Parathyroid adenoma (tissue), 2 donors: ENCODE data around the gene DSG2.

Experiments used
- H2AFZ ChIP-seq: fragments of 300-600 bp; sonication (generic); one replicate; pipeline ENCODE4 v1.7.0; 2017; ENCODE audit warnings: antibody characterized with exemption, mild to moderate bottlenecking
- H3K27ac ChIP-seq: fragments of 300-600 bp; sonication (generic); one replicate; pipeline ENCODE4 v1.7.0; 2017
- H3K27me3 ChIP-seq: fragments of 300-600 bp; sonication (generic); one replicate; pipeline ENCODE4 v1.7.0; 2017; ENCODE audit warnings: low read length; ENCODE audit not compliant: control insufficient read depth, insufficient read depth
- H3K36me3 ChIP-seq: fragments of 300-600 bp; sonication (generic); one replicate; pipeline ENCODE4 v1.7.0; 2017; ENCODE audit warnings: low read length; ENCODE audit not compliant: control insufficient read depth, insufficient read depth
- H3K4me1 ChIP-seq: fragments of 300-600 bp; sonication (generic); one replicate; pipeline ENCODE4 v1.7.0; 2017; ENCODE audit warnings: control low read depth
- H3K4me2 ChIP-seq: fragments of 300-600 bp; sonication (generic); one replicate; pipeline ENCODE4 v1.7.0; 2017; ENCODE audit warnings: low read length
- H3K4me3 ChIP-seq: fragments of 300-600 bp; sonication (generic); one replicate; pipeline ENCODE4 v1.7.0; 2017; ENCODE audit warnings: low read depth, low read length
- H3K79me2 ChIP-seq: fragments of 300-600 bp; sonication (generic); one replicate; pipeline ENCODE4 v1.7.0; 2017; ENCODE audit warnings: control low read depth
- H3K9ac ChIP-seq: fragments of 300-600 bp; sonication (generic); one replicate; pipeline ENCODE4 v1.7.0; 2017; ENCODE audit warnings: mild to moderate bottlenecking
- H3K9me3 ChIP-seq: fragments of 300-600 bp; sonication (generic); one replicate; pipeline ENCODE4 v1.7.0; 2017; ENCODE audit warnings: low read length; ENCODE audit not compliant: control insufficient read depth
- TF ChIP-seq, protein P1 (sequence below): fragments of 300-600 bp; sonication (generic); IDR thresholded peaks from one replicate; pipeline ENCODE4 v1.7.0; 2017; ENCODE audit warnings: antibody characterized with exemption, mild to moderate bottlenecking
- donor health status: primary hyperparathyroidism.

Gene DSG2

GRCh38 chr18:31486165-31486564 lies 11.8 kb upstream of the DSG2 start:
- no peak overlapping the region for H3K4me3 ChIP-seq
- no peaks in the 10 kb centered on the region for H3K9me3 ChIP-seq
- H3K4me2 ChIP-seq: no peak overlapping the region
- H2AFZ ChIP-seq: no peak overlapping the region
- H3K27me3 ChIP-seq: no peaks in the 10 kb centered on the region
- H3K79me2 ChIP-seq: no peaks in the 10 kb centered on the region
- no peaks in the 10 kb centered on the region for H3K36me3 ChIP-seq
- TF ChIP-seq, protein P1, sequence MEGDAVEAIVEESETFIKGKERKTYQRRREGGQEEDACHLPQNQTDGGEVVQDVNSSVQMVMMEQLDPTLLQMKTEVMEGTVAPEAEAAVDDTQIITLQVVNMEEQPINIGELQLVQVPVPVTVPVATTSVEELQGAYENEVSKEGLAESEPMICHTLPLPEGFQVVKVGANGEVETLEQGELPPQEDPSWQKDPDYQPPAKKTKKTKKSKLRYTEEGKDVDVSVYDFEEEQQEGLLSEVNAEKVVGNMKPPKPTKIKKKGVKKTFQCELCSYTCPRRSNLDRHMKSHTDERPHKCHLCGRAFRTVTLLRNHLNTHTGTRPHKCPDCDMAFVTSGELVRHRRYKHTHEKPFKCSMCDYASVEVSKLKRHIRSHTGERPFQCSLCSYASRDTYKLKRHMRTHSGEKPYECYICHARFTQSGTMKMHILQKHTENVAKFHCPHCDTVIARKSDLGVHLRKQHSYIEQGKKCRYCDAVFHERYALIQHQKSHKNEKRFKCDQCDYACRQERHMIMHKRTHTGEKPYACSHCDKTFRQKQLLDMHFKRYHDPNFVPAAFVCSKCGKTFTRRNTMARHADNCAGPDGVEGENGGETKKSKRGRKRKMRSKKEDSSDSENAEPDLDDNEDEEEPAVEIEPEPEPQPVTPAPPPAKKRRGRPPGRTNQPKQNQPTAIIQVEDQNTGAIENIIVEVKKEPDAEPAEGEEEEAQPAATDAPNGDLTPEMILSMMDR: no peak
- no peak overlapping the region for H3K27ac ChIP-seq
- H3K4me1 ChIP-seq: no peaks in the 10 kb centered on the region
- no peak overlapping the region for H3K9ac ChIP-seq

GRCh38 chr18:31487246-31488015 lies 10.5 kb upstream of the DSG2 start:
- TF ChIP-seq, protein P1: no peak
- no peak overlapping the region for H3K4me2 ChIP-seq
- no peak overlapping the region for H3K27ac ChIP-seq

GRCh38 chr18:31489311-31489710 lies 8.7 kb upstream of the DSG2 start:
- Histone ChIP-seq H3K27me3 (no peaks in the 10 kb centered on the region), H3K4me1 (no peaks in the 10 kb centered on the region), H2AFZ (no peak overlapping the region), H3K4me2 (no peak overlapping the region), H3K79me2 (no peaks in the 10 kb centered on the region), H3K27ac (no peak overlapping the region), H3K4me3 (no peak overlapping the region), H3K9ac (no peak overlapping the region), H3K36me3 (no peaks in the 10 kb centered on the region), H3K9me3 (no peaks in the 10 kb centered on the region)
- TF ChIP-seq, protein P1: no peak

More at GRCh38 chr18:31487246-31488015, 10.5 kb upstream of the DSG2 start:
- H3K27me3 ChIP-seq: no peaks in the 10 kb centered on the region
- no peaks in the 10 kb centered on the region for H3K9me3 ChIP-seq
- no peak overlapping the region for H3K4me3 ChIP-seq
- H2AFZ ChIP-seq: no peak overlapping the region
- H3K4me1 ChIP-seq: no peaks in the 10 kb centered on the region
- no peaks in the 10 kb centered on the region for H3K79me2 ChIP-seq
- no peaks in the 10 kb centered on the region for H3K36me3 ChIP-seq
- H3K9ac ChIP-seq: no peak overlapping the region

DNA sequence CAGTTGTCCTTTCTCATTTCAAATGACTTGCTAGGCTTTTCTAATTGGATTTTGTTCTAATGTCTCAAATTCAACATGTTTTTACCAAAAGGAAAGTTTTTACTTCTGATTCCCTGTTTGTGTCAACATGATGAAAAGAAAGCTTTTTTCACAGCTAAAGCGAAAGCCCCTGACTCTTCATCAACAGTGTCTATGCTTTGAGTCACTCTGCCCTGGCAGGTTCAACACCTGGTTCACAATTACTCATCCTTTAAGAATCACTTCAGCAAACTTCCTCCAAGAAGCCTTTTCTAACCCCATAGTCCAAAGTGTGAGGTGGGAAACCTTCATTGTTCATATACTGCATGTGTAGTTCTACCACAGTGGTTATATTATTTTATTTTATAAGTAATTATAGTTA lies 7.6 kb upstream of the DSG2 start:
- H2AFZ ChIP-seq: no peak overlapping the region
- no peaks in the 10 kb centered on the region for H3K9me3 ChIP-seq
- TF ChIP-seq, protein P1: no peak
- no peak overlapping the region for H3K27ac ChIP-seq
- no peaks in the 10 kb centered on the region for H3K27me3 ChIP-seq
- no peaks in the 10 kb centered on the region for H3K4me1 ChIP-seq
- no peak overlapping the region for H3K4me2 ChIP-seq
- no peak overlapping the region for H3K4me3 ChIP-seq
- no peak overlapping the region for H3K9ac ChIP-seq
- no peaks in the 10 kb centered on the region for H3K79me2 ChIP-seq
- H3K36me3 ChIP-seq: no peaks in the 10 kb centered on the region

GRCh38 chr18:31490833-31491232 lies 7.1 kb upstream of the DSG2 start:
- Histone ChIP-seq H3K9me3 (no peaks in the 10 kb centered on the region), H3K4me2 (no peak overlapping the region), H3K36me3 (no peaks in the 10 kb centered on the region), H3K27ac (no peak overlapping the region), H3K79me2 (no peaks in the 10 kb centered on the region), H3K9ac (no peak overlapping the region), H2AFZ (no peak overlapping the region), H3K4me1 (no peaks in the 10 kb centered on the region), H3K27me3 (no peaks in the 10 kb centered on the region), H3K4me3 (no peak overlapping the region)
- TF ChIP-seq, protein P1: no peak
